GM19395 (cell line): ENCODE data around the gene ASCC3.

Experiments
- ATAC-seq: cut with Tn5 transposase; IDR thresholded peaks from one replicate; pipeline ENCODE4 v1.9.1; 2021; ENCODE audit warnings: mild to moderate bottlenecking, moderate library complexity; ENCODE audit not compliant: unreplicated experiment

Gene ASCC3

DNA sequence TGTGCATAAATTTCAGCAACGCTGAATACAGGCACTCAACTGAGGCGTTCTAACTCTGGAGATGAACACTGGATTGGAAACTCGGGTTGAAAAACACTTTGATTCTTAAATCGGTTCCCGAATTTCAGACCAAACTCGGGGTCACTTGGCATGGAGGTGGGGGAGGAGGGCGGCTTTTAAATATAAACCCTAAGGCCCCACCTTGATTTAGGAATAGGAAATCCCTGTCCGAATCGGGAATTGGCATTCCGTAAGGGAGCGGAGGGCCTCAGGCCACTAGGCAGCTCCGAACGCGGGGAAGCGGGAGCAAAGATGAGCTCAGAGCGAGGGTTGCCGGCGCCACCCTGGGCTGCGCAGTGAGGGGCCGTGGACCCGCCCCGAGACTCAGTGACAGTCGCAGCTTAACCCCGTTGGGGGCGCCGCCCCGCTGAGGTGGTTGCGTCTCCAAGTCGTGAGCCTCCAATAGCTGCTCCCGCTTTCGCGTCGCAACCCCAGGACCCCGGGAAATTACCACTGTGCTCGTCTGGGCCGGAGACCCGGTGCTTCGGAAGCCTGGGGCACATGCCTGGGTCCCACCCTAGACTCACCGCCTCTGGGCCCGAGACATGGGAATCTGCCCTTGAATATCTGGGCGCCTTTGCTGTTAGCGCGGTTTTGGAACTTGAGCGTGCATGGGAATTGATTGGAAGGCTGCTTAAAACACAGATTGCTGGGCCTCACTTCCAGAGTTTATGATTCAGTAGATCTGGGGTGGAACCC, 411.8 kb downstream of the ASCC3 start:
- no peak for ATAC-seq

DNA sequence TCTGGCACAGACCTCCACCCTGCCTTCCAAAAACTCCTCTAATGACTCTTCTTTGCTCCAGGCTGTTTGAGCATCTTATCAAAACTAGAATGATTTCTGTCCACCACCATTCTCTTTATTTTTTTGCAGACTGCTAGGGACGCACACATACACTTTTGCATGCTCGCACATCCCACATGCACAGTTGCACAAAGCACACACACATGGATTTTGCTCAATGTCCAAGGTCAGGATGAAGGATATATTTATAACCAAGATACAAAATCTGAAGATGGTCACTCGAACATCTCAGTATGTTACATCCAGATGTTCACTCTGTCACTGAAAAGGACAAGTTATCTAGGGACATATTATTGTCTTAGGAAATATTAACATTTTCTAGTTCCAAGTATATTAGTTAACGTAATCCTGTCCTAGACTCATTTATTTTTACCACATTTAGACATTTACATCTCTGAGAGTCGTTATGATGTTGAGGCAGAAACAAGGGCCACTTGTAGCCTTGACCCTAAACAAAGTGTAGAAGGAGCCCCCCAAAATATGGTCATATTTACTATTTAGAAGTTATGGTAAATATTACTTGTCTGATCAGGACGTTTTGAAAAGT, 413.0 kb downstream of the ASCC3 start:
- no peak for ATAC-seq

DNA sequence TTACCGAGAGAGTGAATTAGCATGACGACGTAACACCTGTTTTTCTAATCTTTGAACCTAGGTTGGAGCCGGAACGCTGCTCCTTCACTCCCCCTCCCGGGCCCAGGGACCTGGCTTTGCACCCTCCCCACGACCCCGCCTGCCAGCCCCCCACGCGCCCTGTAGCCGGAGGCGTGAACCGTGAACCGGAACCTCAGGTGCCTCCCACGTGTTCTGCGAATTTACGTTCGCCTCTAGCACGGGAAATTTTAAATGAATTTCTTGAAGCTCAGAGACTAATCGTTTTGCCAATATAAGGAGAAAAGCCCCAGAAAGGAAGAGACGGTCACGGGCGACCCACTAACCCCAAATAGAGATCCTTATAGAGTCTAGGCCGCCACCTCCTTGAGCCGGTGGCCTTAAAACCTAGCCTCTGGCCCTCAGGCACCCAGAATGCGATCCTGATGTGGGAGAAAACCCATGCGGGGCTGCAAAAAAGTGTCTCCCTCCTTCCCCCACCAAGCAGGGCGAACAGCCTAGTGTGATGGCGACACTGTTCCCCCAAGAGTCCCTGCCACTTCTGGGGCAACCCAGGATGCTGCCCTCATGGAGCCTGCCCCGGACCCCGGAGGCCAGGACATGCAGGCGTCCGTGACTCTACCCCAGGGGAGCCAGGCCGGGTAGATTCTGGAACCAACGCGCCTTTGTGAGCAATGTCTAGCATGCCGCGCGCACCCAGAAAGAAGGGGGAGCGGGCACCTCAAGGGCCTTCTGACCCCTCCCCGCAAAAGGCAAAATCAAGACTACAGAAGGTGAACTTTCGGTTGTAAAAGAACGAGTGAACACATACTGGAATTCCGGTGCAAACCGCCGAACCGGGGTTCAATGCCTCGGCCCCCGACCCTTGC, 413.8 kb downstream of the ASCC3 start:
- ATAC-seq: no peak

DNA sequence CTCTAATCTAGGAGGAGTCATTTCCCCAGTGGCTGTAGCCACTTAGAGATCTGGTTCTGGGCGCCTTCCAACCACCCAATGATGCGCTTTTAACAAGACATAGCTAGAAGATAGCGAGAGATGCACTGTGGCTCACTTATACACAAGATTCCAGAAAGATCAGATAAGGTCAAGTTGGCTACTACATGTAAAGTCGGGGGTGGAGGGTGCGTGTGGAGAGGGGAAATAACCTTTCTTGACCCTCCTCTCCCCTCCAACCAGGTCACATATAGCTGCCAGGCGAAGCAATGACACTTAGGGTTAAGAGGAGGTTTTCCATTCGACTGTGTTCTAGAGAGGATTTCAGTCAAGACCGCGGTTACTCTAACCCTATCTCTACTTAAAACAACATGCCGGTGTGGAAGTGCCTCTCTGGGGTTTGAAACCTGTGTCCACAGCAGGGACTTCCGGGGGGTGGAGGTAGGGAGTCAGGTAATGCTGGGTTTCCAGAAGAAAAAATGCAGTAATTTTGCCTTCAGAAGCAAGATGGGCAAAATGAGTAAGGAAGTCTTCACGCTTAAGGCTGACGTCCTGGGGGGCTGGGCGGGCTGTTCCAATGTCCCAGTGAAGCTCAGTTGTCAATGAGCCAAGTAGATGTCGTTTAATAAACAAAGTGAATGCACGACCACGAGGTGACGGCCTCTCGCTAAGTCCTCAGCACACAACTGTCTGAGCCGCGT, 414.6 kb downstream of the ASCC3 start:
- ATAC-seq: no peak

DNA sequence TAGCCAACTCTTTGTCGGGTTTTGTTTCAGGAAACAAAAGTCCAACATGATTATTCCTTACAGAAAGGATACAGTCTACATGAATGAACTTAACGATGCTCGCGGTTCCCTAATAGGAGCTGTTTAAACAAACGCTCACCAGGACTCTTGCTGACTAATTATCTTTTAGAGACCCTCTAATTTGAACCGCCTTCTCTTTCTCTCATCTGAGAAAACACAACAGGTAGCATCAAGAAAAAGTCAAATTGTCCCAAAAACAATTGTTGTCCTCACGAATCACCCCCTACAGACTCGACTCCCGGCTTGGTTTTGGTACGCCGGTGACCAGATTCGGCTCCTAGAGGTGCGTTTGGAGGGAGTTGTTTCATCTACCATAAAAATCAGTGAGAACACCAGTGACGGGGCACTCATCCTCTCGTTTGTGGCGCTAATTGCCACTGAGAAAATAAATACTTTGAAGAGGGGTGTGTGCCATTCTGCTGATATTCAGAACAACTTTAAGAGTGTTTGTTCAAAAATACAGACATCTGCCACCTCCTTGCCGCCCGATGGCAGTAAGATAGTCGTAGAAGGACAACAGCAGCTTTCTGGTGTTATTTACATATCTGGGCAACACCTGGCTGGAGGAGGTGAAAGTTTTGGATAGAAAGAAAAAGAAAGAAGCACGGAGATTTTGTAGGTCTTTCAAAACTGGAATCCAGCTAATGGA, 415.3 kb downstream of the ASCC3 start:
- no peak for ATAC-seq

DNA sequence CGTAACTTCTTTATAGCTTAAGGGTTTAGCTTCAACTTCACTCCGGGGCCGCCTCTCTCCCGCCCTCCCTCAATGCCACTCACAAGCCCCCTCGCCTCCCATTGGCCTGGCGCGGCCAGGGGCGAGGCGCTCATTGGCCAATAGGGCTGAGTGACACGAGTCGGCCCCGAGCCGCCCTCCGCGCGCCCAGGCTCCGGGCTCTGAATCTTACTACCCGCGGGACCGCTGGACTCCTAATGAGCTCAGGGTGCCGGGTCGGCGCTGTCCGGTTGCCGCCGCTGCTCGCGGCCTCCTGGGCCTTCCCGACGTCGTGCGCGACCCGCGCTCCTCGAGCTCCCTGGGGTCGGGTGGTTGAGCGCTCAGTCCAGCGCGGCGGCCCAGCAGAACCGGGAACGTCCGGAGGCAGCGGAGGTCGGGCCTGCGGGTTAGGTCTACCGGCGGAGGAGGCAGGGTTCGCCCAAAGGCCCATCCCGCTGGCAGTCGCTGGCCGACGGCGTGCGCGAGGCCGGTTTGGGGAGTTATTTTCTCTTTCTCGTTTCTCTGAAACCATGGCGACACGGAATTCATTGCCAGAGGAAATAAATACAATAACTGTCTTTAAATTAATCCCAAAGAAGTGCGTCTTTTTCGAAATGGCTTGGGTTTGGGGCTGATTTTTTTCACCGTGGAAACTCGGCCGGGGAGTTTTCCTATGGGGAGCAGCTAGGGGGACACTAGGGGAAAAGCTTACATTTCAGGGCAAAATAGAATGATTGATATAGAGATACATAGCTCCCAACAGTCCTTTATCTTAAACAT, 416.0 kb downstream of the ASCC3 start, which contains the start of gene SIM1:
Gene SIM1, minus strand, starts transcription at position 19 of the 798 bp plus-strand sequence. CDS start 1,453 bp downstream, outside the sequence.
- peak; percentile 70 for ATAC-seq

DNA sequence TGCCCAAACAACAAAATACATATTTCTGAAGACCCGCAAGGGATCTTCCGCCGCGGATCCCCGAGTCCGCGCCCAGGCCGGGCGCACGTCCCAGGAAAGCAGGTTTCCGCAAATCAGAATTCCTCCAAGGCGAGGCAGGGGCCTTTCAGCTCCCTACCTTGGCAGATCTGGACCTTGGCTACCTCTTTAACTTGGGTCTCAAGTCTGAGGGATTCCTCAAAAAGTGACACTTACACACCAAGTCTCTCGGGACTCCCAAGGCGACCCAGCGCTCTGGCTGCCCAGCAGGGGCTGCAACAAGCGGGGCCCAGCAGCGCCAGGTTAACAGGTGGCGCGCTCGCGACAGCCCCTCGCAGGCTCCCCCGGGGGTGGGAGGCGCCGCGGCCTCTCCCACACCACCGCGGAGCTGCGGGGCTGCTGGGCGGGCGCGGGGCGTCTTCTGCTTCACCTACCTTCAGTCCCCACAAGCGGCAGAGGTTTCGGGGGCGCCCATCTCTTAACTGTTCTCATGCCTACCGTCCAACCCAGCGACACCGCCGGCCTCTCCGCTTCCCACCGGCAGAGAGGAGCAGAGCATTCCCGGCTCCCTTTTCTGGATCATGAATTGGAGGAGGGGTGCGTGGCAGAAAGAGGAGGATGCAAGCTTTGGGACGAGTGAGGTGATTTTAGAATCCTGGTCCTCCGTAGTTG, 416.8 kb downstream of the ASCC3 start:
- ATAC-seq: no peak

DNA sequence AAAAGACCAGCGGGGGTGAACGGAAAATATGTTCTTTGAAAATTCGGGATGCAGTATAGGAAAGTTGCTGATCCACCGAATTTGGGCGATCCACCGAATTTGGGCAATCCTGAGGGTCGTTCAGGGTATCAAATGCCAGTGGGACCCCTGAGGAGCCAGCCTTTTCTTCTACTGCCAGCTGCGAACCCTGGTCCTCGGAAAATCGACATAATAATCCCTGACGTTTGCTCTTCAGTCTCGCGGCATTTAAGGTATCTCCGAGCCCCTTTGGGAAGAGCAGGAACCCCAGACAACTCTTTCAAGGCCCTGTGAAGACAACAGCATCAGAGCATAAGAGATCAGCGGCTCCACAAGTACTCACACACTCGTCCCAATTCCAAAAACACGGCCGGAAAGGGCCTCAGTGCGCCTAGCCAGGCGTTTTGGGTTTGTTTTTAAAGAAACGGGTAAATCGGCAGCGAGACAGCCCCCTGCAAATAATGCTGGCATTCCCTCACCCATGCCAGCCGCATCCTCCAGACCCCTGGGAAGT, 417.4 kb downstream of the ASCC3 start:
- no peak for ATAC-seq

DNA sequence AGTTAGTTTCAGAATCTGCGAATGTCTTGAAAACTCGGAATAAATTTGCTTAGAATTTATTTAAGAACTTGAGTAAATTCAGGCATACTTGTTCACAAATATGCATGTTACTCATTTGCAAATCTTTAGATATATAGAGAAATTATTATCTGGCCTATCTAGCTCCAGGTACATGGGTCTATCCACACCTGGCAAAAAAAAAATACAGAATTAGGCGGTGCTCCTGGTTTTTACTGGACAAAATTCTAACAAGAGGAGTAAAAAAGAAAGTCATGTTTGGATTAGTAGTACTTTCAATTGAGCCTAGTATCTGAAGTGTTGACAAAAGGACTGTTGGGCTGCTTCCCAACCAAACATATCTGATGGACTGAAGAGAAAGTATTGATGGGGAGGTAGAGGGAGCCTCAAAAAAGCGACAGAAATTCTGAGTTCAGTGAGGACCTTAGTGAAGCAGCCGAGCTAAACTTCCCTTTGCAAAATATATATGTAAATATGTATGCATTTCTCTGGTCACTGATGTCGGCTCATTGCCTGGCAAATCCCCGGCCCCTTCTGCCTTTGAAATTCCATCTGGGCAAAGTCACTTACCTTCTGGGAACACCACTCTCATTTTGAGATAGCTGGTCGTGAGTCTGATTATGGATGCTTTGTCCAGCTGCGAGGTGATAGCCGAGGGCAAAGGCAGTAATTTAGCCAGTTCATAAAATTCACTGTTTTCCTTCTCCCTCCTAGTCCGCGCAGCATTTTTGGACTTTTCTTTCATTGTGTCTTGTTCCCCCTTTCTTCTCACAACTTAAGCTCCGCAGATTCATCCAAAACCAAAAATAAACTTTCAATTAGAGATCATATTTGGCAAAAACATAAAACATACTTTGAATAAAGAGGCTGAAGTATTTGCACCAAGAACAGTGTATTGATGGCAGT, 418.2 kb downstream of the ASCC3 start:
- no peak for ATAC-seq

DNA sequence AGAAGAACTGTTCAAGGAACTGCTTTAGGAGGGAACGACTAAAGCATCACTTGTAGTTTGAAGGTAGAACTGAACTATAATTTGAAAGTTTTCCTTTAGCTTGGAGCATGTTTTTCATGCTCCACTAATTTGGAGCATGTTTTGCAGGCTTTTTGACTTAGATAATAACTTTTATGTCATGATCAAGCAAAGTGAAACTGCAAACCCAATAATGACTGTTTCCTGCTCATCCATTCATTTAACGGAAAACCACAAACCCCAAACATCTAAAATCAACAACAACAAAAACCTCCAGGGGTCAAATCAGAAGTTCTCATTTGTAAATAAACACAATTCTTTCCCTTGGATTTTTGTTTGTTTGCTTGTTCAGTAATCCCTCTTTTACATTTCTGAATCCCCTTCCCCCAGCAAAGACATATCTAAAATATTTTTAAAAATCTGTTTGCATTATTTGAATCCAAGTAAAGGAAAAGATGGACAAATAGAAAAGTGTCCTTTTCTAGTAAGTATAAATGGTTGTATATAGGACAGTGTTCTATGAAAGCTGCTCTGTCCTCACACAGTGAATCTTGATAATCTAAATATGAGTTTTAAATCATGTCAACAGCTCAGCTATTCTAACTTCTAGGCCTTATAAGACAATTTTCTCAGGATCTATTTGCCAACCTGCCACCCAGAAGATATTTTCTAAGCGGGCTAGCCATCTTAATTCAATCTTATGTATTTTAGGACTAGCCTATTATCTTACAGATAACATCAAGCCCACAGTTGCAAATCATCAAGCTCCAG, 419.0 kb downstream of the ASCC3 start:
- ATAC-seq: no peak

DNA sequence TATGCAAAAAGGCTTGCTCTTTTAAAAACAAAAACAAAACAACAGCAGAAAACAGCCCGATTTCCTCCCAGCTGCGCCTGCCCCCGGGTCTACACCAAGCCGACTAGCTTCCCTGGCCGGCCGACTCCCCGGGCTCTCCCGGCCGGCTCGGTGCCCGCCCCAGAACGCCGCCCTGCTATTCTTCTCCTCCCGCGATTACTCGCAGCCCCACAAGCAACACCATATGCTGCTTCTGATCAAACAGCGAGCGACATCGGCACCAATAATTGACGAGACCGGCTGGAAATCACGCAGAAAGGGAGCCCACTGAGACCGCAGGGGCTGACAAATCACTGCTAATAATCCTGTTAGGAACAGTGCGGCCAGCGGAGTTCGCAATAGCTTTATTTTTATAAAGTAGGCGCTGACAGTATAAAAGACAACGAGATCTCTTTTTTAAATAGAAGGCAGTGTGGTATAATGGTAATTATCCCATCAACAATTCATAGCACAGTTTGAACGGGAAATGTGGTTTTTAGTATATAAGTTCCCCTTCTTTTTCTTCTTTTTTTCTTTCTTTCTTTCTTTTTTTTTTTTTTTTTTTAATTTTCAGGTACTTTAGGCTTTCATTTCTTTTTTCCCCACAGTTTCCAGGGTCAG, 419.7 kb downstream of the ASCC3 start:
- ATAC-seq: no peak

DNA sequence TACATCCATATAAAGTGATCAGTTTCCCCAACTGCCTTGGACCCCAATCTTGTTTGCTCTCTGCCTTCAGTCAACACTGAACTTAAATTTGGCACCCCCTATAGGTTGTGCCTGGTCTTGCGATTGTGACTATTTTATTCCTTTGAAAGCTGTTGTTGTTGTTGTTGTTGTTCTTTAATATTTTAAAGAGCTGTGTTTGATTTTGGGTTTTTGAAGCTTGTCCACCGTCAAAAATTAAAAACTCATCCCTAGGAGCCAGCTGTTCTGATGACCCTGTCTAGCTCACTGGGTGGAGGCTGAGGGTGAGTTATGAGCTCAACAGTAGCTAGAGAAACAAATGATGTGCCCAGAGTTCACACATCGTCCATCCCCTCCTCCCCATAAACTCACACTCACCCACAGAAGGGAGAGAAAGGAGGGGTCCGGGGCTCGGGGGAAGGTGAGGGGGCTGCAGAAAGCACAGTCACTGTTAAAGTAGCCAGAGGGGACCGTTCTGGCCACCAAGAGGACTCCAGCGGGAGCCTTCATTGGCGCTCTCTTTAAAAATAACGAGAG, 420.4 kb downstream of the ASCC3 start:
- no peak for ATAC-seq

DNA sequence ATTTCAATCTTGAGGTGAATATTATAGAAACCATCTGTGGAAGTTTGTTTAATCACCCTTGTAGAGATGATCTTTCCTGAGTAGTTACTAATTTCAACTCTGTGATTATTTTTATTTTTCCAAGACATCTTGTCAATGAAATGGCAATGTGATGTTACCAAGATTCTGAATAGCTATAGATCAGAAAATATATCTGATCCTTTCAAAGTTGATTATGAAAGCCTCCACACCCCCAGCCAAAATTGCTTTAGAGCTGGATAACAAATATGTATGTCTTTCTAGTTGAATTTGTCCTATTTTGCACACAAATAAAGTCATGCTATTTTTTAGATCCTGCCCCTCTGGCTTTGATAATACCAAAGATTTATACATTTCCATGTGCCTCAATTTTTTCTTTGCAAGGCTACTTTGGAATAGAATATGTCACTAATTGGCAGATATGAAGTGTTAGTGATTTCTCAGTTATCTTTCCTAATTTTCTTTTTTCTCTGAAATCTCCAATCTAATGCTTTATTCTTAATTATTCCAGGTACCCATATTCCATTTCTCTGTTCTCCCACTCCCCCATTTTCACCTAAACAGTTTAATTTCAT, 421.4 kb downstream of the ASCC3 start:
- no peak for ATAC-seq

DNA sequence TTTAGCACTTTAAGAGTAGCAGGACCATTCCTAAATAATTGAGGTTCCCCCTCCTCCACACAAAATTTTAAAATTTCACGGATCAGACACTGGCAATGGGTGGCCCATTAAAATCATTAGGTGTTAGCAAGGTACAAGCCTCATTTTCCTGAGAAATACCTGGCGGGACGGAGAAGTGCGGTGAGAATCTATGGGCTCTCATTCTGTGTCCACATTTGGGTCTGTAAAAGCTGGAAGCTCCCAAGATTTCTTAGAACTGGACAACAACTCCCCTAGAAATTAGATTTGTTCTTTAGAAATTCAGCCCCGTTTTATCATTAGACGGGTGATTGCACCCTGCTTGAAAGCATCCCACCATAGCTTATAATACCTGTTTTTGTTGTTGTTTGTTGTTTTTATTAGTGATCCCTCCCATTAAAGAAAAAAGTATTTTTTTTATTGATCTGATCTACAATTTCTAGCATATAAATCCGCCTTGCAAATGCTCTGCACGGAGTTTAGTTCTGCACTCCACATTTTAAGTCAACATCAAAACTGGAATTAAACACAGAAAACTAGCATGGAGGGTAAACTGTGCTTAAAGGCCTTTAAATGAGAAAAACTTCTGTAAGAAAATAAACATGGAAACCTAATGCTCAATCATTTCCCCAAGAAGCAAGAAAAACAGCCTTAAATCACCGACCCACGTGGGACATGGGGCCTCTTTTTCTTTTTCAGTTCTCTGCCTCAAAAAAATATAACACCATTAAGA, 422.1 kb downstream of the ASCC3 start:
- no peak for ATAC-seq
